ENCODE results near the gene FMNL3.
"Not testable (repeated sequence)": the region's sequence is repeated elsewhere in the genome, so short reads cannot be mapped to it uniquely, and the experiment has no call there.

Gene FMNL3

DNA sequence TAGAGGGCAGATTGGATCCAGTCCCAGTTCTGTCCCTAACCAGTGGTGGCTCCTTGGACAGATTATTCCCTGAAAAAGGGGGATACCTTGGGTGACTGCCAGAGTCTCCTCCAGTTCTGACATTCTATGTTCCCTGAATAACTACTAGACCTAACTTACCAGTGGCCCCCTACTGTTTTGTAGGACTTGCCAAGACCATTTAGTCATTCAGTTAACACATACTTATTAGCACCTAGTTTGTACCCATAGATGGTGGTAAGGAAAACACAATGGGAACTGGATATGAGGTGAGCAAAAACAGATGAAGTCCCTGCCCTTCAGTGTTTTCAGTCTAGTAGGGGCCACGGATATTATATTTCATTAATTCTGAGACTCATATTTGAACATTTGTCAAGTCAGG lies 80.4 kb downstream of the FMNL3 start:
- DNase-seq: no peak

DNA sequence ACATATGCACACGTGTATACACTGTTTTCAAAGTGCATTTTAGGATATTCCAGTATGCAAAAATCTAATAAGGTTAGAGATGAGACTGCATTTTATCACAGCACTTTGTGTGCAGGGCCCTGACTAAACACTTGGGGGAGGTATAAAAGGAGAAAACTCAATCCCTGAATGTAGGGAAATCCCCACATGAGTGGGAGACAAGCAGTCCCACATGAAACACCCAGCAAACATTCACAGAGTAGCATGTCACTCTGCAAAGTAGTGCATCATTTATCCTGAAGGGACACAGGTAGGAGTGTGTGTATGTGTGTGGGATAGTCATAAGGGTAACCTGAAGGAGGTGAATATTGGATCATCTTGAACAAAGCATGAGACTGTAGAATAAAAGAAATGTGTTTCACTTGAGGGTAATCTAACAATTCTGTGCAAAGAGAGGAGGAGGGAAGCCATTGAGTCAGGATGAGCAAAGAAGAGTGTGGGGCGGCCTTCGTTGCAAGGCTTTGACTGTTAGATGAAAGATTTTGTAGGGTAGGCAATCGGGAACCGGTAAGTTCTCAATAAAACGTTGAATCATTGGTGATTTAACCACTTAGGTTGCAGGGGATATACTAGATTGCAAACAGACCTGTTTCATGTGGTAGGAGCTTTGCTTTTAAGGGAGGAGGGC lies 80.9 kb downstream of the FMNL3 start:
- no peak for DNase-seq

DNA sequence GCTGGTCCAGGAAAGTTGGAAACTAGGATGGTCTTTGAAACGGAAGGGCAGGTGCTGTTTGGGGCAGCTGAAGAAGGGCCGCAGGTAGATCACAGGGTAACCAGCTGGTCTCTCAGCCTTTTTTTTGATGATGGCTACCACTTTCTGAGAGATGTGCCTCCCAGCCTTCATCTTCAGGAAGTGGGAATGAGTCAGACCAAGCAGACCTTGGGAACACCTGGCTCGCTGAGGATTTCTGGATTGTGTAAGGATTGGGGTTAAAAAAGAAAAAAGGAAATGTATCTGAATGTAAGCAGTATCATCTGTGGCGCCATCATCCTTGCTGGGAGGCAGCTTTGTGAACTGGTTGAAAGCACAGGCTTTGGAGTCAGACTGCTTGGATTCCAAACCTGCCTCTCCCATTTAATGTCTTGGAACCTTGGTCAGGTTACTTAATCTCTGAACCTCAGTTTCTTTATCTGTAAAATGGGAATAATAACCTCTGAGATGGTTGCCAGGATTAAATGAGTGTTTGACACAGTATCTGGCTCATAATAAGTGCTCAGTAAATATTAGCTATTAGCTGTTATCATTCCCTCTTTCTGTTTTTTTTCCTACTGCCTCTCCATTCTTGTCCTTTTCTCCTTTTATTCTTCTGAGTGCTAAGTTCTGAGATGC lies 82.2 kb downstream of the FMNL3 start:
- DNase-seq: no peak

GRCh38 chr12:49623142-49623904 lies 83.9 kb downstream of the FMNL3 start, which contains the start of gene PRPF40B:
Gene PRPF40B, plus strand, starts transcription at chr12:49623561. Its CDS starts 30 bp downstream, at chr12:49623591.
- peak; percentile 79 for DNase-seq

GRCh38 chr12:49622501-49623141 lies 84.6 kb downstream of the FMNL3 start:
- DNase-seq: peak; percentile 27

DNA sequence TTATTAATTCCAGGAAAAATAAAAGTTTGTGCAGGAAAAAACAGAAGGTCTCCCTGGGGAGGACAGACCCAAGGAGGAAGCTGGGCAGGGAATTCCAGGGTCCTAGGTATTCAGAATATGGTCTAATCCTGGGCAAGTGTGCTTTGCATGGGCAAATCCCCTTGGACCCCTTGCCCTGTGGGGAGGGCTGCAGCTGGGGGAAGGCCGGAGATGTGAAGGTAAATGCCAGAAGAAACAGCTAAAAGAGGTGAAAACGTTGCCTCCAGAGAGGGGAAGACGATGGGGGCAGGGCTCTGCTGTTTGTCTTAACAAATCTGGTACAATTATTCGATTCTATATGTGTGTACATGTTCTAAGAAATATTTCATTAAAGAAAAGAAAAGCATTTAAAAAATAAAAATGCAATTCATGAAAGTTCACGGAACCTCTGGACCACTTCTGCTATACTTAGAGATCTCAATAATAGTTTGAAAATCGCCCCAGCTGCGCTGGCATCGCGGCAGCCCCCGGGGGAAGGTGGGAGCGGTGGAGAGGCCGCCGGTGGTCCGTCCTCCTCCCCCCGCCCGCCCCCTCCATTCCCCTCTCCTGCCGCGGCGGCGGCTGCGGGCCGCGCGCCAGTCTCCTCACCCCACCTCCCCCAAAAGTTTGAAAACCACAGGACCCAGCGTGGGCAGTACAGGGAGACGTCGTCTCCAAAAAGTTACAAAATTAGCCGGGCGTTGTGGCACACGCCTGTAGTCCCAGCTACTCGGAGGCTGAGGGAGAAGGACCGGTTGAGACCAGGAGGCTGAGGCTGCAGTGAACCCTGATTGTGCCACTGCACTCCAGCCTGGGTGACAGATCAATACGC lies 85.3 kb downstream of the FMNL3 start:
- peak; percentile 31 for DNase-seq

DNA sequence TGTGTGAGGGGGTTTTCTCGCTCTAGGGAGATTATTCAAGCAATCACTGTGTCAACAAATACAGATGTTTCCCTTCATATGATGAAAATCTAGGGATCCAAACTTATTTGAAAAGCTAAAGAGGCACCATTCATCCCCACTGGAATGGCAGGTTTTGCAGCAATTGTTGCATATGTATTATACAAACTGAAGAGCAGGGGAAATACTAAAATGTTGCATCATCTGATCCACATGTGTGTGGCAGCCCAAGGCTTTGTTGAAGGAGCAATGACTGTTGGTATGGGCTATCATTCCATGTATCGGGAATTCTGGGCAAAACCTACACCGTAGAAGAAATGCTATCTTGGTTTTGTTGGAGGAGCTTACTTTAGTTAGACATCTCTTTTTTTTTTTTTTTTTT lies 87.9 kb downstream of the FMNL3 start:
- DNase-seq: no peak

- DNase-seq: no peak
These were observed 88.6 kb downstream of the FMNL3 start for GRCh38 chr12:49618576-49618975.

DNA sequence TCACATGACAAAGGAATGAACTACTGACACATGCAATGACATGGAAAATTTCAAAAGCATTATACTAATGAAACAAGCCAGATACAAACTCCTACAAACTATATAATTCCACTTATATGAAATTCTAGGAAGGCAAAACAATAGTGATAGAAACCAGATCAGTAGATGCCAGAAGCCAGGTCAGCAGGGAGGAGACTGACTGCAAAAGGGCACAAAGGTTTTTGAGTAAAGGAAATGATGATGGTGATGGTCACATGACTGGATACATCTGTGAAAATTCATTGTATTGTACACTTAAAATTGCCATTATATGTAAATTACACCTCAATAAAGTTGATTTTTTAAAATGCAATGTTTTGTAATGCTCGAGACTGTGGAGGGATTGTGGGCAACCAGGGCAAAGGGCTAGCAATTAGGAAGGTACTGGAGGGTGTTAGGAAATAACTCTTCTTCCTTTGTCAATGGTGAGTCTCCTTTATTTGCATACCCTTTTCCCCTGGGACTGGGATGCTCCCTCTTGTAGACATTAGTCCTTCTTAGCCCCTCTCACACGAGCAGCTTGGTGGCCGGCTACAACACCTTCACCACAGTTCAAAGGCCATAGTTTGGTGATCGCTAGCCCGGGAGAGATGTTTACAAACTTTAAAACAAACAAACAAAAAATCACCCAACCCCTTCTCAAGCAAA lies 90.5 kb downstream of the FMNL3 start:
- DNase-seq: no peak

GRCh38 chr12:49615725-49616124 lies 91.5 kb downstream of the FMNL3 start:
- DNase-seq: no peak

- DNase-seq: no peak
These were observed 95.0 kb downstream of the FMNL3 start for GRCh38 chr12:49612210-49612609.

- not testable (repeated sequence) for DNase-seq
These were observed 96.4 kb downstream of the FMNL3 start for GRCh38 chr12:49610785-49611184.

GRCh38 chr12:49609875-49610154 lies 97.4 kb downstream of the FMNL3 start:
- no peak for DNase-seq

DNA sequence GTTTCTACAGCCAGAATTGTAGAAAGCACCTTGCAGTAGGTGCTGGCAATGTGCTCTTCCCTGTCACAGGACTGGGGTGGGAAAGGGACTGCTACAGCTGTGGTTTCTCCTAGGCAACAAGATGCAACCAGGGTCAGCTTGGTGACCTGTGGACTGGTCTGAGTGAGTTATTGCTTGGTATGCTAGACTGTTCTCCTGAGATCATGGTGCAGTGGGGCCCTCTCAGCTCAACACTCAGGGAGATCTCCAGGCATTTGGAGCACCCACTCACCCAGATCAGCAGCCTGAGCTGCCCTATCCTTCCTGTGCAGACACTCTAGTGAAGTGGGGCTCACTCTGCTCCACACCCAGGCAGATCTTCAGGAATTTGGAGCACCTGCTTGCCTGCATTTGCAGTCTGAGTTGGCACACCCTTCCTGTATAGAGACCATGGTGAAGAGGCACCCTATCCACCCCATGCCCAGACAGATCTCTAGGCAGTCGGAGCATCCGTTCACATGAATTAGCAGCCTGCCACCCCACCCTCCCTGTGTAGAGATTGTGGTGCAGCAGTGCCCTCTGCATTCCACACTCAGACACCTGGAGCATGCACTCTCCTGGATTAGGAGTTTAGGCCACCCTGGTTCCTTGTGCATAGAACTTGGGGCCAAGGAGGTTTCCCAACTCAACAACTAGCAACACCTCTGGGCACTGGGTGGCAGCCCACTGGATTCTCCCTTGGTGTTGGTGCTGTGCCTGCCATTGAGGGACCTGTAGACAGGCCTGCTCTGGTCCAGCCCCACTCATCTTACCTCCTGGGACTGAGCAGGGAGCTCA lies 97.9 kb downstream of the FMNL3 start:
- DNase-seq: no peak

- not testable (repeated sequence) for DNase-seq
These were observed 101.7 kb downstream of the FMNL3 start, which contains the start of gene FAM186B for GRCh38 chr12:49605539-49605938. Gene FAM186B, minus strand, starts transcription at chr12:49605639. Its CDS starts 162 bp downstream, at chr12:49605477.

DNA sequence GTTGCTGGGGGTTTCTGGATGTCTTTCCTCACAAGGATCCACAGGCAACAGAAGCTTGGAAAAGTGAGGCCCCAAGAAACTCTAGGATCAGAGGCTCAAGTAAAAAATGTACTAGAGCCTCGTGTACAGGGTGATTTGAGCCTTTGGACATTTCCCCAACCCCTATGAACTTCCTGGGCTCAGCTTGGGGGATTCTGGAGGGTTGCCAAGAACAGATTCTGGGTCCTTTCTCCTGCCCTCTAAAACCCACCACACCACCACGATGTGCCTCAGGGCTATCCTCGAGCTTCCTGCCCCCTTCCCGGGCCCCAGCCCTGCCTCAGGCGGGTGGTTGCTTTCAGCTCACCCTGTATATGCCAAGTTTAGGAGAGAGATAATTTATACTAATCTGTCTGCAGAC lies 102.3 kb downstream of the FMNL3 start:
- DNase-seq: no peak

- no peak for DNase-seq
These were observed 103.5 kb downstream of the FMNL3 start for GRCh38 chr12:49603721-49604120.

DNA sequence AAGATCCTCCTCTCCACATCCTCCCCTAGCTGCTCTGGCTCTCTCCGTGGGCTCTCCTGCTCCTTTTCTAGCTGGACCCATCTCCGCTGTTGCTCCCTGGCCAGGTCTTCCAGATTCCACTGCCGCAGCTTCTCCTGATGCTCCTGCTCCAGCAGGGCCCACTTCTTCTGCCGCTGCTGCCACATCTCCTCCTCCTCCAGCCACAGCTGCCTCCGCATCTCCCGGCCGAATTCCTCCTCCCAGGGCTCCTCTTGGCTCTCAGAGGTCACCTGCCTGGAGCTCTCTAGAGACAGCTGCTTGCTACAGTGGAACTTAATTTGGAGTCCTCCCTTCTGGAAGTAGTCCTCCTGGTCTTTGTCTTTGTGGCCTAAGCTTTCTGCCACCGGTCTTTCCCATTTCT lies 107.2 kb downstream of the FMNL3 start:
- DNase-seq: no peak

- no peak for DNase-seq
These were observed 108.7 kb downstream of the FMNL3 start for GRCh38 chr12:49598527-49598926.

- DNase-seq: no peak
These were observed 118.3 kb downstream of the FMNL3 start for GRCh38 chr12:49588721-49589516.

Measured in stimulated activated CD4-positive, alpha-beta T cell treated with anti-CD3 and anti-CD28 coated beads, Interleukin-12 subunit alpha, Interleukin-12 subunit beta, amount 100 ng/mL, for 4 hours (primary cell).